PC-9 (cell line): Measurements from ENCODE around the gene CIDEA. TPM values are rescaled to one million over a fixed set of nuclear protein-coding genes. Genes with fewer than 3 reads are reported as not detected.

Source experiments
- BruUV-seq: library from RNA; stranded (reverse); fragments of 400-500 nt; replicated peaks from 2 replicates; lab custom pipeline; 2021; lab: Mats Ljungman, UMichigan
- CTCF ChIA-PET: fragments of 300-600 bp; sonication (Branson Sonifier 250); formaldehyde crosslinking; loops from one replicate; lab custom pipeline; 2022; ENCODE audit warnings: antibody characterized with exemption; lab: Charles Lee
- POLR2A ChIA-PET: fragments of 300-600 bp; sonication (Branson Sonifier 250); formaldehyde crosslinking; loops from one replicate; lab custom pipeline; 2022; ENCODE audit warnings: antibody characterized with exemption; ENCODE audit not compliant: unreplicated experiment; lab: Charles Lee
- DNase-seq, 2 experiments: peaks; one replicate each; pipeline versions ENCODE4 v3.0.0 to v3.0.0-alpha.2; 2015 to 2022; ENCODE audit warnings: mixed read lengths in 1 of 2
- H2AFZ ChIP-seq: fragments of 200-600 bp; sonication (generic); 2 replicates; pipeline ENCODE4 v1.8.1; 2017; ENCODE audit warnings: antibody characterized with exemption
- H3F3A ChIP-seq: fragments of 200-600 bp; sonication (generic); 2 replicates; pipeline ENCODE4 v1.8.1; 2017; ENCODE audit warnings: antibody characterized with exemption, mild to moderate bottlenecking, low read depth; ENCODE audit not compliant: insufficient read depth
- H3K27ac ChIP-seq: fragments of 200-600 bp; sonication (generic); 2 replicates; pipeline ENCODE4 v1.6.1; 2016; ENCODE audit warnings: mixed run types
- H3K27me3 ChIP-seq: fragments of 200-600 bp; sonication (generic); 2 replicates; pipeline ENCODE4 v1.6.1; 2016; ENCODE audit warnings: low read depth, mixed run types; ENCODE audit not compliant: insufficient read depth
- H3K36me3 ChIP-seq: fragments of 200-600 bp; sonication (generic); 2 replicates; pipeline ENCODE4 v1.6.1; 2016; ENCODE audit warnings: low read depth, mixed run types
- H3K4me1 ChIP-seq: fragments of 200-600 bp; sonication (generic); replicated peaks from 2 replicates; pipeline ENCODE4 v1.6.1; 2016; ENCODE audit warnings: mixed run types; ENCODE audit not compliant: insufficient read depth
- H3K4me2 ChIP-seq: fragments of 200-600 bp; sonication (generic); 2 replicates; pipeline ENCODE4 v1.6.1; 2017; ENCODE audit warnings: mixed run types
- H3K4me3 ChIP-seq: fragments of 200-600 bp; sonication (generic); 2 replicates; pipeline ENCODE4 v1.6.1; 2016; ENCODE audit warnings: mixed run types
- H3K79me2 ChIP-seq: fragments of 200-600 bp; sonication (generic); 2 replicates; pipeline ENCODE4 v1.6.1; 2017; ENCODE audit warnings: low read depth, mixed run types
- H3K9me2 ChIP-seq: fragments of 200-600 bp; sonication (generic); 2 replicates; pipeline ENCODE4 v1.8.1; 2017; ENCODE audit warnings: mild to moderate bottlenecking; ENCODE audit not compliant: insufficient read depth
- H3K9me3 ChIP-seq: fragments of 200-600 bp; sonication (generic); 2 replicates; pipeline ENCODE4 v1.8.1; 2016; ENCODE audit warnings: low read depth; ENCODE audit not compliant: insufficient read depth
- H4K20me1 ChIP-seq: fragments of 200-600 bp; sonication (generic); 2 replicates; pipeline ENCODE4 v1.8.1; 2017; ENCODE audit not compliant: insufficient read depth
- CTCF ChIP-seq: fragments of 200-600 bp; sonication (generic); conservative IDR thresholded peaks from 2 replicates; pipeline ENCODE4 v1.6.1; 2017; ENCODE audit warnings: mixed run types, antibody characterized with exemption, mild to moderate bottlenecking, moderate library complexity
- EZH2 ChIP-seq: fragments of 200-600 bp; sonication (generic); IDR thresholded peaks from 2 replicates; pipeline ENCODE4 v1.8.0; 2017; ENCODE audit warnings: antibody characterized with exemption, low read depth
- intact Hi-C: fragments of 100-400 bp; cut with micrococcal nuclease; formaldehyde crosslinking; loops from one replicate; pipeline ENCODE4 v1.10.0; 2022; ENCODE audit not compliant: unreplicated experiment
- total RNA-seq: library from RNA; stranded (reverse); gene quantifications from 2 replicates; pipeline ENCODE4 v1.2.3, GENCODE V29; 2021

Gene CIDEA
- total RNA-seq, 1 experiment from 2014 or later: not detected

- Histone ChIP-seq H3K27me3 (no peaks in the 10 kb centered on the region), H3K4me1 (peaks cover 35% of the 10 kb centered on the region)
- CTCF ChIA-PET: interaction anchor here (1.2 kb wide), 1 partner anchor 19 kb away, joined by 3 read pairs; no protein-coding TSS in a partner anchor
These were observed 1.1 kb upstream of the CIDEA start for GRCh38 chr18:12253027-12253426.

GRCh38 chr18:12253663-12254135 is 462 bp upstream of the CIDEA start:
- H3K79me2 ChIP-seq: no peaks in the 10 kb centered on the region
- H3K9me2 ChIP-seq: no peaks in the 10 kb centered on the region
- ChIA-PET POLR2A (no interaction called here), CTCF (no interaction called here)
- H3K27me3 ChIP-seq: no peaks in the 10 kb centered on the region
- H3K27ac ChIP-seq: peak overlapping the region; percentile 97; the same call in 1 of the 2 replicates
- no peaks in the 10 kb centered on the region for H4K20me1 ChIP-seq
- H3F3A ChIP-seq: peaks cover 38% of the 10 kb centered on the region
- DNase-seq: no peak
- no TSS peak for BruUV-seq
- H3K9me3 ChIP-seq: no peaks in the 10 kb centered on the region
- intact Hi-C loops: no loop called here
- H3K4me1 ChIP-seq: peaks cover 41% of the 10 kb centered on the region
- no peak for TF ChIP-seq EZH2
- TF ChIP-seq CTCF: no peak
- no peak overlapping the region for H2AFZ ChIP-seq
- H3K4me2 ChIP-seq: no peak overlapping the region
- H3K36me3 ChIP-seq: no peaks in the 10 kb centered on the region
- H3K4me3 ChIP-seq: no peak overlapping the region

More at GRCh38 chr18:12253027-12253426, 1.1 kb upstream of the CIDEA start:
- Histone ChIP-seq H3K4me2 (no peak overlapping the region), H3F3A (peaks cover 33% of the 10 kb centered on the region), H3K9me2 (no peaks in the 10 kb centered on the region), H3K79me2 (no peaks in the 10 kb centered on the region), H4K20me1 (no peaks in the 10 kb centered on the region), H3K4me3 (no peak overlapping the region), H3K36me3 (no peaks in the 10 kb centered on the region), H2AFZ (no peak overlapping the region), H3K27ac (no peak overlapping the region), H3K9me3 (no peaks in the 10 kb centered on the region)
- TF ChIP-seq EZH2 (no peak), CTCF (no peak)
- intact Hi-C loops: no loop called here
- no peak for DNase-seq
- BruUV-seq: no TSS peak
- POLR2A ChIA-PET: no interaction called here

GRCh38 chr18:12254820-12255511 is 805 bp downstream of the CIDEA start:
- Histone ChIP-seq H3K79me2 (no peaks in the 10 kb centered on the region), H3K9me2 (no peaks in the 10 kb centered on the region), H3K4me2 (peak overlapping the region; percentile 54), H3K27ac (peak overlapping the region; percentile 97), H2AFZ (no peak overlapping the region), H3K36me3 (no peaks in the 10 kb centered on the region), H3K4me1 (peaks cover 47% of the 10 kb centered on the region), H3K9me3 (no peaks in the 10 kb centered on the region), H4K20me1 (no peaks in the 10 kb centered on the region), H3F3A (peaks cover 36% of the 10 kb centered on the region), H3K27me3 (no peaks in the 10 kb centered on the region), H3K4me3 (no peak overlapping the region)
- intact Hi-C loops: loop anchor here (5.0 kb wide), 1 partner anchor 168 kb away; no protein-coding TSS in a partner anchor
- no peak for DNase-seq
- TF ChIP-seq CTCF (no peak), EZH2 (no peak)
- TSS peak; percentile 26 for BruUV-seq
- ChIA-PET CTCF (interaction anchor here (1.1 kb wide), 1 partner anchor 73 kb away, joined by 3 read pairs; no protein-coding TSS in a partner anchor), POLR2A (interaction anchor here (0.6 to 0.7 kb wide), 2 partner anchors 79 to 349 kb away, joined by 3 to 5 read pairs; no protein-coding TSS in a partner anchor)
